GM21515 (cell line): ENCODE measurements around the gene MINAR1.

ENCODE experiments used
- ATAC-seq: cut with Tn5 transposase; IDR thresholded peaks from one replicate; pipeline ENCODE4 v1.9.1; 2021; ENCODE audit not compliant: unreplicated experiment

MINAR1 gene

GRCh38 chr15:79430901-79431635 lies 1.1 kb upstream of the MINAR1 start:
- no peak for ATAC-seq

GRCh38 chr15:79432345-79433275 lies 474 bp downstream of the MINAR1 start:
- no peak for ATAC-seq

- no peak for ATAC-seq
Observed at GRCh38 chr15:79433276-79433990, 1.3 kb downstream of the MINAR1 start.

- no peak for ATAC-seq
Observed at GRCh38 chr15:79434361-79434760, 2.2 kb downstream of the MINAR1 start.

GRCh38 chr15:79436037-79436780 lies 4.1 kb downstream of the MINAR1 start:
- no peak for ATAC-seq

GRCh38 chr15:79437275-79438000 lies 5.3 kb downstream of the MINAR1 start:
- no peak for ATAC-seq

GRCh38 chr15:79439236-79439635 lies 7.1 kb downstream of the MINAR1 start:
- no peak for ATAC-seq

GRCh38 chr15:79440355-79440908 lies 8.3 kb downstream of the MINAR1 start:
- ATAC-seq: no peak

- ATAC-seq: no peak
Observed at GRCh38 chr15:79442911-79443310, 10.8 kb downstream of the MINAR1 start.

GRCh38 chr15:79447060-79447459 lies 14.9 kb downstream of the MINAR1 start:
- no peak for ATAC-seq

GRCh38 chr15:79450648-79451047 lies 18.5 kb downstream of the MINAR1 start:
- ATAC-seq: no peak

GRCh38 chr15:79451361-79451999 lies 19.3 kb downstream of the MINAR1 start:
- ATAC-seq: no peak

- no peak for ATAC-seq
Observed at GRCh38 chr15:79452244-79453051, 20.3 kb downstream of the MINAR1 start.

GRCh38 chr15:79453446-79453845 lies 21.3 kb downstream of the MINAR1 start:
- no peak for ATAC-seq

GRCh38 chr15:79454063-79454462 lies 21.9 kb downstream of the MINAR1 start:
- ATAC-seq: no peak

GRCh38 chr15:79455361-79455760 lies 23.2 kb downstream of the MINAR1 start:
- ATAC-seq: no peak

- ATAC-seq: no peak
Observed at GRCh38 chr15:79455943-79456342, 23.8 kb downstream of the MINAR1 start.

GRCh38 chr15:79458491-79458890 lies 26.4 kb downstream of the MINAR1 start:
- no peak for ATAC-seq
